ENCODE data around the gene INPP1.
A peak's percentile ranks its signal among the peaks of the same experiment; 100 is the strongest.
"Not testable (repeated sequence)": the region's sequence is repeated elsewhere in the genome, so short reads cannot be mapped to it uniquely, and the experiment has no call there.

Gene INPP1

DNA sequence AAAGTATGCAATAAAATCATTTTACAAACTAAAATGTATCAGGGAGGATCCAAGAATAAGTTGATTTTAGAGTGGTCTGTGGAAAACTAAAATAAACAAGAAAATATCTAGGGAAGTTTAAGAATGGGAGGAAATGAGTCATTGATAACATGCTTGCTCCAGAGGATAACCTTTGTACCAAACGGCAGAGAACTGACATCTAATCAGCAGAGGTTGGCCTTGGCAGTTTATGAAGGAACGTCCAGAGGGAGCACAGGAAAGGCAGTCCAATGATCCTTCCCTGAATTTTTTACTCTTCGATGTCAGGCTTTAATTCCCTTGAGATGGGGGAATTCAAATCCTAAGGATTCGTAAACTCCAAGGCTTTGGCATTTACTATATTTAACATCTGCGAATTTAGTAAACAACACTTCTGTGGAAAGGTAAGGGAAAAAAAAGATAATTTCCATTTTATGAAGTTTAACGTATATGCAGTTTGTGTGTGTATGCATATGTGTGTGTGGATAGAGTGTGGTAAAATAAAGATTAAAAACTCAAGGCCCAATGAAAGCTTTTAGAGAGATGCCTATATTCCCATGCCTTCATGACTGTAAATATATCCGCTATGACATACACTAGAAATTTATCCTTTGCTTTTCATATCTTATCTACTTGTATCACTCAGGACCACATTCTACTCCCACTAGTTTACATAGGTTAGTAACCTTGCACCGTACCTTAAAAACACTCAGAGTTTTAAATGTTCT lies 8.7 kb upstream of the INPP1 start:
- DNase-seq = no peak

DNA sequence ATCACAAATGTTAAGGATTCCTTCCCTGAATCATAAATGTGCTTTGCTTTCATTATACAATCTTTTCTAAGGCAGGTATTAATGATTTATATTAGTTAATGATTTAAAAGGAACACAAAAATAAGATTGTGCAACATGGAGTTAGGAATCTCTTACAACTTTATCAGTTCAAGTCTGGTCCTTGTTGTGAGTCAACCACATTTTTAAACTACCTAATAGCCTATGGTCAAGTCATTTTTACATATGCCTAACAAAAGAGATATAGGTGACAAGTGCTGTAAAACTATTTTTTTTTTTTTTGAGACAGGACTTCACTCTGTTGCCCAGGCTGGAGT lies 8.2 kb upstream of the INPP1 start:
- no peak for DNase-seq

DNA sequence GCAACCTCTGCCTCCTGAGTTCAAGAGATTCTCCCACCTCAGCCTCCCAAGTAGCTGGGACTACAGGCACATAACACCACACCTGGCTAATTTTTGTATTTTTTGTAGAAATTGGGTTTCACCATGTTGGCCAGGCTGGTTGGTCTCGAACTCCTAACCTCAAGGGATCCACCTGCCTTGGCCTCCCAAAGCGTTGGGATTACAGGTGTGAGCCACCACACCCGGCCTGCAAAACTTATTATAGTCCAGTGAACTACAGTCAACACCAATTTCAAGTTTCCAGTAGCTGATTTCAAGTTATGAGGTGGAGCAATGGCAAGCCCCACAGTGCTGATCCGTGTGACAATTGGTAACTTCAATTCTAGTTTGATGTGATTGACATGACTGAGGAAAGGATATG lies 7.8 kb upstream of the INPP1 start:
- DNase-seq = not testable (repeated sequence)

DNA sequence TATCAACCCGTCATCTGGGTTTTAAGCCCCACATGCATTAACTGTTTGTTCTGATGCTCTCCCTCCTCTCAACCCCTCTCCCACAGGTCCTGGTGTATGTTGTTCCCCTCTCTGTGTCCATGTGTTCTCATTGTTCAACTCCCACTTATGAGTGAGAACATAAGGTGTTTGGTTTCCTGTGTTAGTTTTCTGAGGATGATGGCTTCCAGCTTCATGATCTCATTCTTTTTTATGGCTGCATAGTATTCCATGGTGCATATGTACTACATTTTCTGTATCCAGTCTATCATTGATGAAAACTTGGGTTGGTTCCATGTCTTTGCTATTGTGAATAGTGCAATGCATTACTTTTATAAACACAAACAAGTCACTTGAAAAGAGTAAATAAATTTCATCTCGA lies 7.0 kb upstream of the INPP1 start:
- no peak for DNase-seq

DNA sequence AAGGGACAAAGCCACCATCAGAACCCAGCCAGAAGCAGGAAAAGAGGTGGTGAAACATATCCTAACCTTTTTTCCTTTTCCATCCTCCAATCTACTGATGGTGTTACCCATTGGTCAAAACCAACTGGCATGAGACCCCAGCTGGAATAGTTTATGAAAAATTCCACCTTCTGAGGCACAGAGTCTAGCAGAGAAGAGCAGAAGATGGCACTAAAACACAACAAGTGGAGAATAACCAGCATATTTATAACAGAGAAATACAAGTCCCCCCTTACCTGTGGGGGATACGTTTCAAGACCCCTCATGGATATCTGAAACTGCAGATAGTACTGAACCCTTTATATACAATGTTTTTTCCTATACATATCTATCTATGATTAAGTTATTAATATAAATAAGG lies 4.9 kb upstream of the INPP1 start:
- DNase-seq = no peak

DNA sequence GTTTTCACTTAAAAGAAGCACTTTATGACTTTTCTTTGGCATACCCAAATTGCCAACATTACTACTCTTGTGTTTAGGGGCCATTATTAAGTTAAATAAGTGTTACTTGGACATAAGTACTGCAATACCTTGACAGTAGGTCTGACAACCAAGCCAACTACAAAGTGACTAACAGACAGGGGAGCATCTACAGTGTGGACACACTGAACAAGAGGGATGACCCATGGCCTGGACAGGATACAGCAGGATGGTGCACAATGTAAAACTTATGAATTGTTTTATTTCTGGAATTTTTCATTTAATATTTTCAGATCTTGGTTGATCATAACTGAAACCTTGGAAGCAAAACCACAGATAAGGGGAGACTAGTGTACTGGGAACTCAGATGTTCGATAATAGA lies 4.0 kb upstream of the INPP1 start:
- no peak for DNase-seq

DNA sequence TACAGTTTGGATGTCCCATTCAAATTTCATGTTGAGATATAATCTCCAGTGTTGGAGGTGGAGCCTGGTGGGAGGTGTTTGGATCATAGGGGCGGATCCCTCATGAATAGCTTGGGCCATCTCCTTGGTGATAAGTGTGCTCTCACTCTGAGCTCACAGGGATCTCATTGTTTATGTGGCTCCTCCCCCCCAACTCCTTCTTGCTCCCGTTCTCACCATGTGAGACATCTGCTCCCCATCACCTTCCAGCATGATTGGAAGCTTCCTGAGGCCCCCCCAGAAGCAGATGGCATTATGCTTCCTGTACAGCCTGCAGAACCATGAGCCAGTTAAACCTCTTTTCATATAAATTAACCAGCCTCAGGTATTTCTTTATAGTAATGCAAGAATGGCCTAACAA lies 3.0 kb upstream of the INPP1 start:
- DNase-seq = no peak

DNA sequence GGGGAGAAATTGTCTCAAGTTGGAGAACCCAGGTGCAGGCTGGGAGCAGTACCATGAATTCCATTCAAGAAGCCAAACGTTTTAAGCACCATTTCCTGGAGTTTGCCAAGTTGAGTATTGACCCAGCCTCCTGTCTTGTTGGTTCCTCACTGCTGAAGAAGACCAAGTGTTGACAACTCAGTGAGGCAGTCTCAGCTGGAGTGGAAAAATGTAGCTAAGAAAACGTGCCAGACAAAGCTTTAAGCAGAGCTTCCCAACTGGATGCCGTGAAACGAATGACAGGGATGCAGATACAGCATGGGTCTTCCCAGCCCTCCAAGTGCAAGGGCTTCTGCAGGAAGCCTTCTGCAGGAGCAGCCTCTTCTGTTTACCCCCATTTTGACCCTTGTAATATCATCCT lies 778 bp upstream of the INPP1 start:
- DNase-seq = no peak

DNA sequence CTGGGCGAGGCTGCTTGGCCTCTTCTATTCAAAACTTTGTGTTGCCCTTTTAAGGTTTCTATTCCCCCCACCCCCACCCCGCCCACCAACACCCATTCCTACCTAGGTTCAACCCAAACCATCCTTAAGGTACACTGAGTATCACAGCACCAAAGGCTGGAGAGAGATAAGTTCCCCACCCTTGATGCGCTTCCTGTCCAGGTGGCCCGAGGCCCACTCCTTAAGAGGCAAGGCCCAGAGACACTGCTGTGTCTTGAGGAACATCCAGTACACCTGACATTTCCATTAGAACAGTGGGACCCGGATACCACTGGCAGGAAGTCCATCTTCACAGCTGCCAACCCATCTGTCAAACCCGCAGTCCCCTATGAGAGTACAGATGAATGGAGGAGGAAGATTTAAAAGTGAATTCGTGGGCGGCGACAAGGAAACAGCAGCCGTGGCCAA lies 277 bp upstream of the INPP1 start:
- no peak for DNase-seq

DNA sequence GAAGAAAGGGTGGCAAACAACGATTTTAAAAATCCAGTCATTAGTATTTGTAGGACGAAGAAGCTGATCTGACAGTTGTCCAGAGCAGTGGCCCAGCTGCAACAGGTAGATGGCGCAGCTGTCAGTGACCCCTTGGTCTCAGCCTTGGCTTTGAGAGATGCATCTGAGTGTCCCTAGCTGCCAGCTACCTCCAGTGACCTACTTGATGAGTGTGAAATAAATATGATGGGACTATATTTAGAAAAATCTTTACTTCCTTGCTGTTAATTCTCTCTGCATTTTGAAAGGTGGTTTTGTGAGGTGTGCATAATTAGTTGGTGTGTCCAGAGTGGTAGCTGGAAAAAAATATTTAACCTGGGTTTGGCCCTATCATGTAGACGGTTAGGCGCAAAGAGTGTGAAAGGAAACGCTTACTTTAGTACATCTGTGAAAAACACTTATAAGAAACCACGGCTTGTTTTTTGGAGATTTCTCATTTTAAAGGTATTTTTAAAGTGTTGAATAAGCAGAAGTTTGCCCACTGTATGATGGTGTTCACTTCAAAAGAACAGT lies 963 bp downstream of the INPP1 start:
- peak in 1 of 2 experiments; percentile 61 for DNase-seq

DNA sequence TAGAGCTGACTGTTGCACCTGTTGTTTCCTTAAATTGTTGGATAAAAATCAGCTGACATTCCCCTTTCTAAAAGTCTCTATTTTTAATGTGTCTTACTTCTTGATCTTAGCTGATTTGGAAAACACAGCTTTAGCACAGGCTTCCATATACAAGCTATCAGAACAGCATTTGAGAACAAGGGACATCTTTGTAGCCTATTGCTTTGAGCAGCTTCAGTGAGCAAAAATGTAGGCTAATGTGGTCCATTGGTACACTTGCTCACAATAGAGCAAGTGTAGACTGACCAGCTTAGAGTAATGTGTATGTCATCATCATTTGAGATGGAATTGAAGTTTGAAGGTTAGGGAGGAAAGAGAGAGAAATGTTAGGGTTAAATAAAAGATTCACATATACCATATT lies 7.0 kb downstream of the INPP1 start:
- DNase-seq = no peak

DNA sequence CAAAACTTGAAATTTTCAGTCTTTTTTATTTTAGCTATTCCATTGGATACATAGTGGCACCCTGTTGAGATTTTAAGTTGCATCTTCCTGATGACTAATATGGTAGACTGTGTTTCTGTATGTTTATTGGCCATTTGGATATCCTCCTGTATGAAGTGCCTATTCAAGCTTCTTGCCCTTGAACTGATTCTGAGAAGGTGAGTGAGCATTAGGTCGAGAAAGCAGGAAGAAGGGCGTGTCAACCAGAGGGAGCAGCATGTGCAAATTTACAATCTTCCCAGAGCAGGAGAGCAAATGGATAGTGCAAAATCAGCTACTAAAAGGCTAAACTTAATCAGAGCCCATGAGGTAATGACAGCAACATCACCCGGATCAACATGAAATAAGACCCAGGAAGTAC lies 8.6 kb downstream of the INPP1 start:
- no peak for DNase-seq

DNA sequence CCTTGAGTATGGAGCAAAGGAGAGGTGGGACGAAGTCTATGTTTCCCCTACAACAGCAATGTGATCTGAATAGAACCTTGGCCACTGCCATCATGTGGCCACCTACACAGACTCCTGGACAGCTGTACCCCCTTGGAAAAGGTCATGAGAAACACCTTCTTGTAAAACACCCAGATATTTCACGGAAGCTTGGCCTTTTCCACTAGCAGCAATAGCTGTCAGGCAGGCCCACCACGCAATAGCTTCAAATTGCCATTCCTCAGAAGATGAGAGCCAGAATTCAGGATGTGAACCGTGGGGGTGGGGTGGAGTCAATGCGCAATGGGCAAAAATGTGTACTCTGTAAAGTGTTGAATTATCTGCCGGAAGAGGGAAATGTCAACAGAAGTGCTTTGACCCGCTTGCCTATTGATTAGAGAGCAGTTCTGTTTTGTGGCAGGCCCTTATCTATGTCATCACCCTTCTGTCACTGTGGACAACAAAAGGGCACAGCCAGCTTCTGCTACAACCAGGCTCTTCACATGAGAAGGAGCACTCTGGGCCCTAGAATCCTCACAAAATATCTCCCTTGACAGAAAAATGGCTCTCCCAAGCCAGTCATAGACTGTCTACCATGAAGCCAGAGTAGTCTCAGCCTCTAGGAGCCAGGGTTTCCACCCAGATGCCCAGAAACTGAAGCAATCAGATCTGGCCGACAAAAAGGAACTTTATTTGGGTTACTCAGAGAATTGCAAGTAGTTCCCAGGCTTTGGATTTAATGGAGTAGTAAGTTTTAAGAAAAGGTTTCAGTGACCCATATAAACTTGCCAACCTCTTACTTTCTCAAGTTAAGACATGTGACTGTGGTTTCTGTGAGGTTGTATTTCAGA lies 9.5 kb downstream of the INPP1 start:
- DNase-seq = no peak

DNA sequence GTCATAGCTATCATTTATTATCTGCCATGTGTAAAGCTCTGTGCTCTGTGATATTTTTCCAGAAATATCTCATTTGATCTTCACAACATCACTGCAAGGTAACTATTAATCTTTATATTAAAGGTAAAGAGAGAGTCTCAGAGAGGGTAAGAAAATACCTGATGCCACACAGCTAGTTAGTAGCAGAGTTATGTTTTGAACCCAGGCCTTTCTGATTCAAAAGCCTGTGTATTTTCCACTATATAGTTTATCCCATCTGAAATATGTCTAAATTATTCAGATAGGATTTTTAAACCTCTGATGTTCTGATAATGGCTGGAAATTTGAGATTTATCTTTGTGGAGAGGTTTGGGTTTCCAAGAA lies 10.1 kb downstream of the INPP1 start:
- no peak for DNase-seq

DNA sequence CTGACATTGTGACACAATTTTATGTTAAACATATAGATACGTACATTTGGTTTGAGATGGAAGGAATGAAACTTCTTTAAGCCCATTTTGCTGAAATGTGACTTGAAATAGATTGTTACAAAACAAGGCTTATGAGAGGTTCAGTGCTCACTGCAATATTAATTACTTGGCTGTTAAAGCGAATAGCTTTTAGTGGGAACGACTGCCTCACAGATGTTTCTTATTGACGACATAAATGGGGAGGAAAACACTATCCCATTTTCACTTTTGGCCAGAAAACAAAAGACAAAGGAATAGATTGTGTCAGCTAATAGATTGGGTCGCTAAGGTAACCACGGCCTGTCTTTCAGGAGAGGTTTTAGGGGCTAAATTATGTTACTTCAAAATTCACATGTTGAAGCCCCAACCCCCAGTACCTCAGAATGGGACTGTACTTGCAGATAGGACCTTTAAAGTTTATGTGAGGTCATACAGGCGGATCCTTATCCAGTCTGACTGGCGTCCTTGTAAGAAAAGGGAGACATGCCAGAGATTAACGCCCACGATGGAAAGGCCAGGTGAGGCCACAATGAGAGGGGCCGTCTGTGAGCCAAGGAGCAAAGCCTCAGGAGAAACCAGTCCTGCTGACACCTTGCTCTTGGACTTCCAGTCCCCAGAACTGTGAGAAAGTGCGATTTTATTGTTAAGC lies 10.8 kb downstream of the INPP1 start:
- no peak for DNase-seq

DNA sequence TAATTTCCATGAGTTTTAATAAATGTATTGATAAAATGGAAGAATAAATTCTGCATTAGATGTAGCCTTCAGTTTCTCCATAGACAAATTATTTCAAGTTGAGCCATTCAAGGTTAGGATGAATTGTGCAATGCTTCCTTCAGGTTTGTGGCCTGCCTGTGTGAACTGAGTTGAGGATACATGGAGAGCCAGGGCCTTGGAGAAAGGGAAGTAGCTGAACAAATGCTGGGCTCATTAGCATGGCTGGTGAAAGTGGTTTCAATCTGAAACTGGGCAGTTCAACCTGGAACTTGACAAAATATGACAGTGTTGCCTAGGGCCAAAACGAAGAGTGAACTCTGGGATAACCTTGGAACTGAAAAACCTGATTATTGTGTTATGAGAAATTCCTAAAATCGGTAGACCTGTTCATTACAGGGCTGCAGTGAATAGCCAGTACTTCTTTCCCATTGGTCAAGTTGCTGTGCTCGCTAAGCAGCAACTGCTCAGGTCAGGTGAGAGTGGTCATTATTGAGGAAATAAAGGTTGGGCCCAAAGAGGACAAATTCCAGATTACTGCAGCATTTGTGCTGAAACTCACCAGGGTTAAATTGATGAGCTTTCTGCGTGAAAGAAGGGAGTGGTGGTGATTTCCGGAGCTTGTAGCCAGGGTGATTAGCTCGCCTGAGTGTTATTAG lies 12.7 kb downstream of the INPP1 start:
- DNase-seq = no peak

DNA sequence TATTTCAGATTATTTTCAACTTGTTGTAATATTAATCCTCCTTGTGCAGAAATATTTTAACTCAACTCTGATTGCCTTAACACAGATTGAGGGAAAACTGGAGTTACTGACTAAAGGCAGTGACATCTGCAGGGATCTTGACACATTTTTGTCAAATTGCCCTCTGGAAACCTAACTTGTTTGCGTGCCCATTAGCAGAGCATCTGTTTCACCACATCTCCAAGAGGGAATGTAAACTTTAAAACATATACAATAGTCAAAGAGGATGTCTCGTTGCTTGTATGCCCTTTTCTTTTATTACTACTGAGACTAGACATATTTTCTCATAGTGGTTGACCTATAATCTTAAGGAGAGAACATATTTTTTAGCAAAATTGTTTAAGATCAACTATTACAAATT lies 14.2 kb downstream of the INPP1 start:
- no peak for DNase-seq

DNA sequence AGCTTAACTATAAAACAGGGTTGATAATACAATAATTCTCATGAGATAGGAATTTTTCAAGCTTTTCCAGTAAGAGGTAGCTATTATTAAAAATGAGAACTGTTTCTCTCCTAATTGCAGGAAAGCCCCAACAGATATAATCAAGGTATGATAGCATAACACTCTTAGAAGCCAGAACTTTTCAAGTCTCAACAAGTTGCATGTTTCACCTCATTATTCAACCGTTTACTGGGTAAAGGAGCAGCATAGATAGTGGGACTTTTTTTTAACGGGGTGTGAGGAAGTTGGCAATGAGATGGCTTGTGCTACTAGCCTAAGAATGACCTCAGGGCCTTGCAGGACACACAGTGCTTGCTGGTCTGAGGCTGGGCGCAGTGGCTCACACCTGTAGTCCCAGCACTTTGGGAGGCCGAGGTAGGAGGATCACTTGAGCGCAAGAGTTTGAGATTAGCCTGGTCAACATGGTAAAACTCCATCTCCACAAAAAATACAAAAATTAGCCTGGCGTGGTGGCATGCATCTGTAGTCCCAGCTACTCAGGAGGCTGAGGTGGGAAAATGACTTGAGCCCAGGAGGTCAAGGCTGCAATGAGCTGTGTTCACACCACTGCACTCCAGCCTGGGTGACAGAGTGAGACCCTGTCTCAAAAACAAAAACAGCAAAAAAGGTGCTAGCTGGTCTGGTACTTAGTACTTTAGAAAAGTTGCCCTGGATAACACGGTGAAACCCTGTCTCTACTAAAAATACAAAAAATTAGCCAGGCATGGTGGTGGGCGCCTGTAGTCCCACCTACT lies 15.5 kb downstream of the INPP1 start:
- DNase-seq = not testable (repeated sequence)

DNA sequence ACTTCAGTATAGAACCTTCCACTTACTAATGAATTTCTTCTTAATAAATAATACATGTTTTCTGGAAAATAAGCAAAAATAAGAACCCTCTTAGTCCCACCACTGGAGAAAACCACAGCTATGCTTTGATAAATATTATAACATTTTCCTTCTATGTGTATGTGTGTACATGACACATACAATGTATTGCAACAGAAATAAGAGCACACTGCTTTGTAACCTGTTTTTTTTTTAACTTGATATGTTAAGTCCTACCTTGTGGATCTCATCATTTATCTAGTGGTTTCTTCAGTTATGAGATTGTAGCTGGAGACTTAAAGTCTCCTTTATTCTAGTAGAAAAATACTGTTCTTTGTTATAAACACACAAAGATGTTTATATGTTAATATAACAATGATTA lies 17.2 kb downstream of the INPP1 start:
- DNase-seq = no peak

DNA sequence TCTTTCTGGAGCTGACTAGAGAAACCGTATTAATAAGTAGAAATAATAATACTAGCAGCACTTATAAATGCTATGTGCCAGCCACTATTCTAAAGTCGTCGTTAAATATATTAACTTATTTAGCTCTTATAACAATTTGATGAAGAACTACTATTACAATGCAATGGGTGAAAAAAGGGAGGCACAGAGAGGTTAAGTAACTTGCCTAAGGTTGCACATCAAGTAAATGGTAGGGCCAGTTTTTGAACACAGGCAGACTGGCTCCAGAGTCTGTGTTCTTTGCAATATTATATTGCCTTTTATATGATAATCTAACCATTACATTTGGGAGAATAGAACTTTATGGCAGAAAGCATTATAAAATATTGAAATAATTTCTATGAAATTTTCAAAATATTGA lies 17.6 kb downstream of the INPP1 start:
- no peak for DNase-seq

DNA sequence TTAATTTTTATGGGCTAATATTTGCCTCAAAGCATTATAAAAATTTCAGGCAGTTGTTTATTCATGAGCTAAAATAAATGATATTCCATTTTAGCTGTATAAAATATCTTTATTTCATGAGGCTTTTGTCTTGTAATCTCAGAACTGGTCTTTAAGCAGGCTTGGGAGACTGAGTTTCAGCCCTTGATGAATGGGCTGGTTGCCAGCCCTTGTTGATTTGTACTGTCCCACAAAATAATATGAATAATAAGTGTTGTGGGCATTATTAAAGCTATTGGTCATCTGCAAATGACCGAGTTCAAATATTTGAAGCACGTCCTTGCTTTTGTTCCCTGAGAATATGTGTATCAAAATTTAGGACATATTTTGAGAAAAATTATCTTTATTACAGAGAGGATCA lies 18.2 kb downstream of the INPP1 start:
- no peak for DNase-seq

DNA sequence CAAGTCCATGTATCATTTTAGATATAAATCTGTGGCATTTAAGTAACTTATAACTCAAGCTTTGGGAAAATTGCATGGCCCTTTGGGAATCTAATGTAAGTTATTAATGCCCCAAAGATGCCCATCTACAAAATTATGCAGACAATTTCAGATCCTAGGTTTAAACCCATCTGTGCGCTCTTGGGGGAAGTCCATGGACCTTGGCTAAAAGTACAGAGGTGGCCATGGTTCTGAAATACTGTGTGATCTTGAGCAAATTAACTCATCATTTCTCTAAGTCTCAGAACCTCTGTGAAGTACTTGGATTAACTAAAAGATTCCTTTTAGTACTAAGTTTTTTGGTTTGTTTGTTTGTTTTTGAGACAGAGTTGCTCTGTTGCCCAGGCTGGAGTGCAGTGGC lies 19.5 kb downstream of the INPP1 start:
- DNase-seq = no peak

All from NCI-H1930 (cell line).